GM21619 (cell line): ENCODE data around the gene SERTAD2.

Experiments used
- ATAC-seq: cut with Tn5 transposase; IDR thresholded peaks from one replicate; pipeline ENCODE4 v1.9.1; 2021; ENCODE audit not compliant: unreplicated experiment

Gene SERTAD2

DNA sequence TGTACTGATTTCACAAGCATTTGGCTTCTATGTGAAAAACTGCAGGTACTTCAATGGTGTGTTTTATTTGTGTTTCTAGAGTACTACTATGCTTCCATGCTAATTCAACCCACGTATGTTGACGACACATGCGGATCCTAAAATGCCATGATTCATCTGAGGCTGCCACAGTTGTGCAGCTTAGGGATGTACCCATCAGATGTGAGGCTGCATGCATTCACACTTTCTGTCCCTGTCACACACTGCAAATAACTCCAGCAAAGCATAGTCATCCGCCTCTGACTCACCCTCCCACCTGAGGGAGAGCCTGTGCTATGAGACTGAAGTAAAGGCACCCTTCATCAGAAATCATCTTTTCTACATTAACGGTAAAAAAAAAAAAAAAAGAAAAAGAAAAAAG lies 22.1 kb upstream of the SERTAD2 start:
- peak; percentile 48 for ATAC-seq

DNA sequence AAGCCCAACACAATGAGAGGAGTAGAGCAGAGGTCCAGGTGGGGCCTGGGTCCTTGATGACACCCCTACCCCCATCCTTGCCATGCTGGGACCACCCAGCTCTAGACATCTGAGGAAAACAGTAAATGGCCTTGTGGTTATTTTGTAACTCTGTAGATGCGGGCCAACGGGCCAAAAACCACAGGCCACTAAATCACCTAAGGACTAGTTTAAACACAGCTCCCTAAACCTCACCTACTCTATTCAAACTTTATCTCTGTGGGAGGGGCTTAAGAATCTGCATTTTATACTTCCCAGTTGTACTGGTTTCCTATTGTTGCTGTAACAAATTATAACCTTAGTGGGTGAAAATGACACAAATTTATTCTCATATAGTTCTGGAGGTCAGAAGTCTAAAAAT lies 19.0 kb upstream of the SERTAD2 start:
- no peak for ATAC-seq

DNA sequence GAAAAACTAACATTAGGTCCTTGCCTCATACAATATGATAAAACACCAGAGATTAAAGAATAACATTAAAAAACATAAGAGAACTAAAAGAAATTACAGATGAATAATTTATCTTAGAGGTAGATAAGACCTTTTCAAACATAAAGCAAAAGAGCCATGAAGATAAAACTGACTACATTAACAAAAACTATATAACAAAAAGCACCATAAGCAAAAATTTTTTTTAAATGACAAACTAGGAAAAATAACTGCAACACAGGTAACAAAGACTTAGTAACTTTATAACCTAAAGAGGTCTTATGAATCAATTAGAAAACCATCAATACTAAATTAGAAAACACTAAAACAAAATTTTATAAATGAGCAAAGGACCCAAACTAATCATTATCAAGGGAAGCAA lies 16.3 kb upstream of the SERTAD2 start:
- no peak for ATAC-seq

DNA sequence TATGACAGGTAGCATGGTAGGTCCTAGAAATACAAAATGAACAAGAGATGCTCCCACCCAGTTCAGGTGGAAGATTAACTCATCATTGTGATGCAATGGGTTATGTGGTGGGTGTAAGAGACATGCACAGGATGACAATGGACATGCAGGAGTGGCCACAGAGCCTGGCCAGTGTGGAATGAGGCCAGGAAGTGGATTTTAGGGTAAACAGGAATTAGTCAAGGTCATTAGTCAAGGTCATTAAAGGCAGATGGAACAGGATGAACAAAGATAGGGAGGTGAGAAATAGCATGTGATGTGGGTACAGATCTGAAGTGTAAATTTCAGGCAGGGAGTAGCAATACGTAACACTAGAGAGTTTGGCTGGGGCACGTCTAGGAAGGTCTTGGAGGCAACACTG lies 15.6 kb upstream of the SERTAD2 start:
- no peak for ATAC-seq

DNA sequence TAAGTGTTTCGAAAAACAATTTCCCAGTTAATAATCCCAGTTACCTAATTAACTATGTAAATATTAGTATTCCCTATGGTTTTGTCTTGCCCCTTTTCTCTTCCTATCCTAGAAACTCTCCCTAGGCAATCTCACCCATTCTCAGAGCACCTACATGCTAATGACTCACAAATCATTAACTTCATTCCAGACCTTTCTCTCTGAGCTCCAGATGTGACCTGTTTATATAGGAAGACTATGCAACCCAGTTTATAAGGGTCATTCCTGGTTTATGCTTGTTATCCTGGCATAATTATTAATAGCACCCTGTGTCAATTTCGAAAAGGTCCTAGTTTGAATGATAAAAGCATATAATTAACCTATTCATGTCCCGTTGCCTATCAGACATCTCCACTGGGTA lies 14.8 kb upstream of the SERTAD2 start:
- ATAC-seq = no peak

DNA sequence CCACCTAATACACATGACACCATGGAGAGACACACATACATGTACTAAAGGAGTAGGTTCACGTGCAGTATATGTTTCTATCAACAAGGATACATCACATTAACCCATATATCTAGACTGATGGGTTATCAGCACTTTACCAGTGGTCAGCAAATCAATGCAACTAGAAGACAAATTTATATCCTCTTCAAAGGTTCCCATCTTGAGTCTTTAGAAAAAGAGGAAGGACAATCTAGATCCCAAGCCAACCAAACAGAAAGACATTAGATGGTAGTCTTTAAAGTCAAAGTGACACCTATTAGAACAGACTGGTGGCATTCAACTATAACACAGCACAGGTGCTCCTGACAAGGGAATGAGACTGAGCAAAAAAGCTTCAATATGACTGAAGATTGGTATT lies 13.8 kb upstream of the SERTAD2 start:
- no peak for ATAC-seq

DNA sequence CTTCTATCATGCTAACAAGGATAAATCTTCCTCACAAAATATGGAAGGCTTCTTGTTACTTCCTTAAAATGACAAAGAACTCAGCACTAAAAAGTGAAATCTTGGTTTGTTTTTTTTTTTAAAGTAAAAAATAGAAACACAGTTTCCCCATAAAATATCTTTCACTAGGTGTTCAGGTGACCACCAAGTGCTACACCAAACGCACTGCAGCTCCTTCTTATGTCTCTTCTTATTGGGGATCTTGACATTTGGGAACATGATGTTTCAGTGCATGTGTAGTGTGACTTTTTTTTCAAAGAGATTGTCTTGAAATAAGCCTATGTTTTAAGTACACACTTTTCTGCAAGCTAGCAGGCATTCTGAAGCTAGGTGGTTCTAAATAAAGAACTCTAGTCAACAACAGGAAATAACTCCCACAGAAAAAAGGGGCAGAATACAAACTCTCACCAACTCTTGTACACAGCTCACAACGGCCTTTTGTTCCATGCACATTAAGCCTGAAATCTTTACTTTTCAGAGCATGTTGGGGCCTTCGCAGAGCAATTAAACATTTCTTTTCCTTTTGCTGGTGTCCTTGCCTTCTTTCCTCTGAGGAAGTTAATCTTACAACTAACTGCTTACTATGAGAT lies 13.2 kb upstream of the SERTAD2 start:
- peak; percentile 83 for ATAC-seq

DNA sequence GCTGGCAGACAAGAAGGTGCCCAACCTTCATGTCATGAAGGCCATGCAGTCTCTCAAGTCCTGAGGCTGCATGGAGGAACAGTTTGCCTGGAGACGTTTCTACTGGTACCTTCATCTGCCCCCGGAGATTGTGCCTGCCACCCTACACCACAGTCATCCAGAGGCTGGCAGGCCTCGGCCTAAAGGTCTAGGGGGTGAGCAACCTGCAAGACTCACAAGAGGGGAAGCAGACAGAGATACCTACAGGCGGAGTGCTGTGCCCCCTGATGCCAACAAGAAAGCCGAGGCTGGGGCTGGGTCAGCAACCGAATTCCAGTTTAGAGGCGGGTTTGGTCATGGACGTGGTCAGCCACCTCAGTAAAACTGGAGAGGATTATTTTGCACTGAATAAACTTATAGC lies 12.0 kb upstream of the SERTAD2 start:
- no peak for ATAC-seq

DNA sequence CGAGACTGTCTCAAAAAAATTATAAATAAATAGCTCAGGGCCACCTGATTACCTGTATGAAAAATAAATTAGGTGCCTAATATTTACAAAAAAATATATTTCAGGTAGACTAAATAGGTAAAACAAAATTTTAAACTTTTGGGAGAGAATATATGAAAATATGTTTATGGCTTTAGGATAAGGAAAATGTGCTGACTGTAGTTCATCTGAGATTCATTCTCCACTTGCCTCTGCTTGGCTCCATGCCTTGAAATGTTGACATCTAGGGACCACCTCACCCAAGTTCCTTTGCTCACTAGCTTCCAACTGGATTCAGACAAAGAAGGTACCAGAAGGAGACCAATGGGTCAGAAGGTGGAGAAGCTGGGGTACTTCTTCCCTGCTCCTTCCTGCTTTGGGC lies 9.7 kb upstream of the SERTAD2 start:
- ATAC-seq = no peak

DNA sequence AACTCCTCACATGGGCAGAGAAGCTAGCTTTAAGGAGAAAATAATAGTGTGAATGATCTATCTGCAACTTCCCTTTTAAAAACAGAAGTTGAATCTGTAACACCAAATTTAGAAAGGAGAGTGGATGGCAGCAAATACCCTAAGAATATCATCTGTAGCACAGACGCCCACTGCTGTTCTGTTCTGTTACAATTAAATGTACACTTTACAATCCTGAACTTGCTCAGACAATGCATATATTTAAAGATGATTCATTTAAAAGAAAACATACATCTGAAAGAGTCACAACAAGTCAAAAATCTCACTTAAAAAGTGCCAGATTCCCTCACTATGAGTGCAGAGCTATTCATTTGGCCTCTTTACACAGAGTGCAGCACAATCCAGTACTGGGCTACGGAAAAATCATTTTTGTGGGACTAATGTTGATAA lies 8.0 kb upstream of the SERTAD2 start:
- ATAC-seq = no peak

DNA sequence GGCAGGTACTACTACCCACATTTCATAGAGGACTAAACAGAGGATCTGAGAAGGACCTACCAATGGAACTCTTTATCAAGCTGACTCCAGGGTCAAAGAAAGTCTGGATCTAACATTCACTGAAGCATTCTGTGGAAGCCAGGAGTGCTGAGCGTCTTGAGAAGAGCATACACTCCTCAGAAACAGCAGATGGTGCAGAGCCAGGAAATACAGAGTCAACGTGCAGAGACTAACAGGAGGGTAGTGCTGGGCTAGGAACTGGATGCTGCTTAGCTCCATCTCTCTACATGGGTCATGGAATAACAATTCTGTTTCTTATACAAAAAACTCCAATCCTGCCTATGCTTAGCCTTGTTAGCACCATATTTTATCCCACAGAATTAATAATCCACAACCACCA lies 5.5 kb upstream of the SERTAD2 start:
- ATAC-seq = no peak

DNA sequence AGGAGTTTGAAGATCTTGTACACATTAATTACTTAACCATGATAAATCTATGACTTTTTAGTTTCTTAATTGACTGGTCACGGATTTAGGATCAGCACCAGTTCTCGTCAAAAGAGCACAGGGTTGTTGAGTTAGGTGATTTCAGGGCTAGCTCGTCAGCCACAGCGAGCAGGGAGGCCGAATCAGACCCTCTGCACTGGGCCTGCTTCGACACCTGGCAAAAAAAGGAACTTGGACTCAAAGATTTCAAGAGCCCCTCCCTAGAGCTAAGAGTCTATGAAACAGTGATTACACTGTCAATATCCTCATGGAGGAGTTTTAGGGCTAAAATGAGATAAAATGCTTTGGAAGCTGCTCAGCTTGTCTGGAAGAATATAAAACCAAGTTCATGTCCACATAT lies 4.6 kb upstream of the SERTAD2 start:
- no peak for ATAC-seq

DNA sequence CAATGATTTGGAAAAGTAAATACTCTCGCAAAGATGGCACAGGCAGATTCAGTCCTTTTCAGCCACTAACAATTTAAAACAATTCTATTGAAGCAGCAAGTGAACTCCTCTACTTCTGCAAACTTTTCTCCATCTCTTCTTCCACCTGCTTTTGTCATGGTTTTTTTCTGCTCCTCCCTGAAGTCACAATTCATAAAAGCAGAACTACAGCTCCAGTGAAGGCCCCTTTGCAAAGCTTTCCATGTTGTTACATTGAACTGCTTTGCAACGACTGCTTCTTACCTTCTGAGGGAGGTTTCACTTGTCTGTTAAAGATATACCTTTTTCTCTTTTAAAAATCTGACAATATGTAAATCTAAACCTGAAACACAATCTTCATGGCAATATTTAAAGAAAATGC lies 3.7 kb upstream of the SERTAD2 start:
- ATAC-seq = no peak

DNA sequence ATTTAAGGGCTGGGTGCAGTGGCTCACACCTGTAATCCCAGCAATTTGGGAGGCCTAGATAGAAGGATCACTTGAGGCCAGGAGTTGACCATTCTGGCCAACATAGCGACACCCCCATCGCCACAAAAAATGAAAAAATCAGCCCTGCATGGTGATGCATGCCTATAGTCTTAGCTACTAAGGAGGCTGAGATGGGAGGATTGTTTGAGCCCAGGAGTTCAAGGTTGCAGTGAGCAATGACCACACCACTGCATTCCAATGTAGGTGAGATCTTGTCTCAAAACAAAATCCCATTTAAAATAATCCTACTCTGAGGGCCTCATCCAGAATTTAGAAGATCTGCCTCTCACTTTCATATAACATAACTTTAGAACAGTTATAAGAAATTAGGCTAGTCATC lies 2.7 kb upstream of the SERTAD2 start:
- no peak for ATAC-seq

DNA sequence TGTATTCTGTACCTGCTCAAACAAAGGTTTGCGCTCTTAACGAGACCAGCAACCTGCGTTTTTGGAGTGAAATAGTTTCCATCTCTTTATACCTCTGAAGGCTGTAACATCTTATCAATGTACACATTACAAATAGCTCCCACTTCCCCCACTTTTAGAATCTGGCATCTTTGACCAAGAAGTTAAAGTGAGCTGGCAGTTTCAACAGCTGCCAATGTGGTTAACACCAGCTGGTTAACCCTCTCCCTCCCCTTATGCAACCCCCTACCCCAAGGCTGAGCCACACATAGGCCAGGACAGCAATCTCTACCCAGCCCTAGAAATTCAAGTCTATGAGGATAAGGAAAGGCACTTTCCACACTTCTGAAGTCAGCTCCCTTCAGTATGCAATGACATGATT lies 2.2 kb upstream of the SERTAD2 start:
- ATAC-seq = no peak

DNA sequence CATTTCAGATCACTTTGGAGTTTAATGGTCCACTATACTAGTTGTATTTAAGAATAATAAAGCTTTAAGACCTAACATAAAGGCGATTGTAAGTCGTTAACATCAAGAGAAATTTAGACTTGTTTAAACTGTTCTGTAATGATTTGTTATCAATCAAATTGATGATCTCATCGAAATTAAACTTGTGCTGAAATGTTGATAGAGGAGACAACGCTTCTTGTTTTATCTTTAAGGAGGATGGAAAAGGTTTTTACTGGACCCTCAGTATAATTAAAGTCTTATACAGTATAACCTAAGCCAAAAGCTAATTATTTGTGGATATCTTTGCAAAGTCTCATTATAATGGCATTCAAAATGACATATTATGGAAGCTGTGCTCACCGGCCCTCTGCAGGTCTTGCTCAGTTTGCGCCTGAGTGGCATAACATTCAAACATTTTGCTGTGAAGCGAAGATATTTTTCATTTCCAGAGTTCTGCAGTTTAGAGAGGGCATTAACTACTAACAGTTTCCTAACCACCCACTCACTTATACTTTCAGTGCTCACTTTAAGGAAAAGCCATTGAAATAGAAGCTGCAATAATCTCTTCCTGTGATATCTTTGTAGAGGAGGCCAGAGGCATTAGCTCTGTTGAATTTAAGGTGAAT lies 1.4 kb upstream of the SERTAD2 start:
- ATAC-seq = no peak

DNA sequence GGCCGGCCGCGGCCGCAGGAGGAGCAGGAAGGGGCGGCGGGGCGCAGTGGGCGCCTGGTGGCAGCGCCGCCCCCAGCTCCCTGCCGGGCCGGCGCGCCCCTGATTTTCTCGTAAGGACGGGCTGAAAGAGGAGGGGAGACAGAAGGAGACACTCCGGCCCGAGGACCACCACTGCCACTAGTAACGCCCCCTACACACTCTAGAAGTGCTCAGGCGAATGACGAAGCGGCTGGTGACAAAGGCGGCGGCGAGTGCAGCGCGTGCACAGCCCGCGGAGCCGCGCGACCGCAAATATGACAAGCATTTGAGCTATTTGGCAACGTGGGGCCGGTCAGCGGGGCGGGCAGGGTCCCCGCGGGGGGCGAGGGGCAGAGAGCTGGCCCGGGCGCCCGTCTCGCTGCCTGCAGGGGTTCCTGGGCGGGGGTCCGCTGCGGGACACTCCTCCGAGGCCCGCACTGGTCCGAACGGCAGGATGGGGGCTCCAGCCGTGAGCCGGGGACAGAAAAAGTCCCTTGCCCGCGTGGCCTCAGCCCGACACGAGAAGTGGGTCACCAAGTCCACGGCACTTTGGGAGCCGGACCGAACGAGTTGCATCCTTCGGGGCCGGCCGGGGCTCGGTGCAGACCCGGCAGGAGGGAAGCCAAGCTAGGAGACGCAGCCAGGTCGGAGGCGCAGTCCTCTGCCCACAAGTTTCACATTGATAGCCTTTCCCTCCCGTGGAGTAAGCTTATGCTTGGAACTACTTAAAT lies 524 bp upstream of the SERTAD2 start:
- peak; percentile 38 for ATAC-seq

DNA sequence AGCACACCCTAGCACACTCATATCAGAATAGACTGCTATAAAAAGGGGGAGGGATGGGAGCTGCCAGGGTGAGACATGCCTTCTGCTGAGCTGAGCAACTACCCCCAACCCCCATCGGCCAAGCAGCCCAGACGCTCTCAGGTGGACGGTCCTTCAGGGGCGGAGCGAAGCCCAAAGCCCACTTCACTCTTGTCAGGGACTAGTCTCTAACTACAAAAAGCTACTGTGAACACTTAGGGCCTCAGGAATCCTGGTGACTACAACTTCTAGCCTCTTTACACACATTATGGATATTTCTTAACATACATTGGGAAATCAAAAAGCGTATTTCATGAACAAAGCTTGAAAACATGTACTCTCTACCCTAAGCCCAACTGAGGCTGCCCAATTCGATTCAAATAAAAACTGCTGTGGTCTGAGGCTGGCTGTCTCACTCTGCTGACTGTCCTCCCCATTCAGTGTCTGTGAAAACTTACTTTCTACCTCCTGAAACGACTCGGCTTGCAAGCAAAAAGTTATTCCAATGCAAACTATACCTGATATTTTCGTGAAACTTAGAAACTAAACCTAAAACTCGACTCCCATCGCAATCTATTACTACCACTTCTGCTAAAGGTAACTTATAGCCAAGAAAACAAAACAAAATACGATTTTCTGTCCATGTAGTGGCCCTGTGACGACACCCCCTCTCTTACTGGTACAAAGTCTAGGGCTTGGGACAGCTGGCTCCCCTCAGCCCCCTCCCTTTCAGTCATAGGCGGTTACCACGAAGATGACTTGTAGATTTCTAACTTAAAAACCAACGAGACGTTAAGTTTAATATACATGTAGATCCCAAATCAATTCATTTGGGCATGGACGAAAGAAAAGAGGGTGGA lies 1.2 kb downstream of the SERTAD2 start:
- ATAC-seq = no peak

DNA sequence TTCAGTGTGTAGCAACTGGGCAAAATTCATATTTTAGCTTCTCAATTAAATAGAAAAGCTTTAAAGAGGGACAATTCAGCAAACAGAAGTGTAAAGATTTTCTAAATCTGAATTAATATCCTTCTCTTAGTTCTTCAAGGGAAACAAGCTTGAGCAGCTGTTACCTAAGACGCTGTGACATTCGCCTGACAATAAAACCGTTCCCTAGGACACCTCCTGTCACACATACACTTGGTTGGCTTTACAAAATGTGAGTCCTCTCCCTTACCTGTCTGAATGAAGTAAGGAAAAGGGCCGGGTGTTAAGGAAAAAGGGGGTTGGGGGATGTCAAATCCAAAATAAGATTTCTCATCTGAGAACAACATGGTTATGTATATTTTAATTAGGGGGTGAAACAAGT lies 2.1 kb downstream of the SERTAD2 start:
- no peak for ATAC-seq

DNA sequence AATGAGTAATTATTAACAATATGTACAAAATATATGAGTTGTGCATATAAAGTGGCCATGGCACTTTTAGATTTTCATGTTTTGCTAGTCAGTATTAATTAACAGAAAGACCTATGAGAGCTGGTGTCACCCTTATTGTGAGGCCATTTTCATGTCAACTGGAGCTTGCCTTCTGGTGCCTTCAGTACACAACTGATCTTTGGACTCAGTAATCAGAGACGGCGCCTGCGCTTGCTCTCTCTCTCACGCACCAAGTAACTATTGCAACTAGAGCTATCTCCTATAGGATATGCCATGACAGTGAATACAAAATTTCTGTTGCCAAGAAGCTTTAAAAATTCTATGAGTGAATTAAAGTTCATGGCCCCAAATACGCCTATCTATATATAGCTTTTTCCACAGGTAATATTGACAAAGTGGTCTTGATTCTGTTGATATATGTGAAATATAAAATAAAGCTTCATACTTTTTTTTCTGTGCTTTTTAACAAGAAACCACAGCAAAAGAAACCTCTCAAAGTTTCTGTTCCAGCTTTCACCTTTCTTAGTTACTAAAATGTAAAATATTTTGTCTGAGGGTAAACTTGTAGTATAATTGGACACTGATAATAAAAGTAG lies 2.9 kb downstream of the SERTAD2 start:
- ATAC-seq = no peak

DNA sequence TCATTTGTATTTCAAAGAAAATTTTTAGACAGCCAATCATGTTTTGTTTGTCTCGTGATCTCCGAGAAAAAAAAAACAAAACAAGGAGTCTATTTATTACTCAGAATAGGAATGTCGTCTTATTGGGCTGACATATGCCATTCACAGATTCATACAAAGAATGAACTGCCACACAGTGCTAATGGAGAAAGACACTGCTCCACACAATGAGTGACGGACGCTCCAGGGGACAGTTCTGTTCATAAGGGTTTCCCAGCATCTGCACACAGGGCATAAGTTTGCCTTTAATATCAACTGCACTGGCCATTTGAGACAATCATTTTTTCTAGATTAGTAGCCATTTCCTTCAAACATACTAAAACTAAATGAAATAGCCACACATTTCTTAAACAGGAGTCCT lies 3.4 kb downstream of the SERTAD2 start:
- no peak for ATAC-seq
